ENCODE measurements around the gene OTUD1. TPM values are rescaled to one million over a fixed set of nuclear protein-coding genes. Genes with fewer than 3 reads are reported as not detected.

Gene OTUD1
- total and polyA plus RNA-seq, 5 donors from 2014 or later: 7.9 to 86.8 (median 16.6) TPM

GRCh38 chr10:23453465-23453864 lies 14.6 kb downstream of the OTUD1 start:
- Mint-ChIP-seq H3K27me3 (peaks cover 4% of the 10 kb centered on the region), H3K9me3 (peaks cover 0 to 2% (median 0%) of the 10 kb centered on the region in 7 donors), H3K36me3 (peaks cover 6% of the 10 kb centered on the region), H3K4me3 (no peak overlapping the region), H3K4me1 (peaks cover 14 to 20% (median 17%) of the 10 kb centered on the region in 4 donors), H3K27ac (peak overlapping the region in 1 of 3 donors; percentile 5)
- Histone ChIP-seq H3K4me1 (ENCODE audit: control insufficient read depth, insufficient read depth, low read length, poor library complexity, severe bottlenecking) (peaks cover under 1% of the 10 kb centered on the region), H3K9me3 (ENCODE audit: control insufficient read depth in 2 of 2, low read length in 2 of 2) (no peaks in the 10 kb centered on the region), H3K4me3 (ENCODE audit: low read depth, low read length) (no peak overlapping the region), H3K36me3 (ENCODE audit: control insufficient read depth, insufficient read depth, low read length) (no peaks in the 10 kb centered on the region), H3K27ac (ENCODE audit: insufficient read depth, low read length, poor library complexity, severe bottlenecking) (no peak overlapping the region), H3K27me3 (ENCODE audit: control insufficient read depth, insufficient read depth, low read length) (no peaks in the 10 kb centered on the region)
- ATAC-seq (ENCODE audit: low read depth in 2 of 2): no peak
- DNase-seq: no peak

GRCh38 chr10:23457632-23458417 lies 18.9 kb downstream of the OTUD1 start:
- H3K27me3 ChIP-seq (ENCODE audit: control insufficient read depth, insufficient read depth, low read length): peaks cover 2% of the 10 kb centered on the region
- H3K27me3 Mint-ChIP-seq: peaks cover 14% of the 10 kb centered on the region
- no peaks in the 10 kb centered on the region for H3K4me1 ChIP-seq (ENCODE audit: control insufficient read depth, insufficient read depth, low read length, poor library complexity, severe bottlenecking)
- no peak overlapping the region for H3K27ac Mint-ChIP-seq
- DNase-seq (no peak), ATAC-seq (ENCODE audit: low read depth in 2 of 2) (no peak)
- no peak overlapping the region for H3K4me3 Mint-ChIP-seq
- H3K4me1 Mint-ChIP-seq: peaks cover 0 to 10% (median 5%) of the 10 kb centered on the region in 4 donors
- no peaks in the 10 kb centered on the region for H3K36me3 ChIP-seq (ENCODE audit: control insufficient read depth, insufficient read depth, low read length)
- H3K4me3 ChIP-seq (ENCODE audit: low read depth, low read length): no peak overlapping the region
- no peaks in the 10 kb centered on the region for H3K9me3 ChIP-seq (ENCODE audit: control insufficient read depth in 2 of 2, low read length in 2 of 2)
- peaks cover 0 to 3% (median 0%) of the 10 kb centered on the region in 7 donors for H3K9me3 Mint-ChIP-seq
- peaks cover 7% of the 10 kb centered on the region for H3K36me3 Mint-ChIP-seq
- no peak overlapping the region for H3K27ac ChIP-seq (ENCODE audit: insufficient read depth, low read length, poor library complexity, severe bottlenecking)

- no peak for ATAC-seq (ENCODE audit: low read depth in 2 of 2)
- H3K4me1 ChIP-seq (ENCODE audit: control insufficient read depth, insufficient read depth, low read length, poor library complexity, severe bottlenecking): no peaks in the 10 kb centered on the region
- H3K27ac ChIP-seq (ENCODE audit: insufficient read depth, low read length, poor library complexity, severe bottlenecking): no peak overlapping the region
- H3K36me3 ChIP-seq (ENCODE audit: control insufficient read depth, insufficient read depth, low read length): no peaks in the 10 kb centered on the region
- H3K4me3 ChIP-seq (ENCODE audit: low read depth, low read length): no peak overlapping the region
- Mint-ChIP-seq H3K36me3 (peaks cover 7% of the 10 kb centered on the region), H3K27me3 (peaks cover 19% of the 10 kb centered on the region), H3K9me3 (peaks cover 0 to 2% (median 0%) of the 10 kb centered on the region in 7 donors), H3K4me1 (peaks cover 0 to 9% (median 3%) of the 10 kb centered on the region in 4 donors), H3K4me3 (no peak overlapping the region), H3K27ac (no peak overlapping the region)
- peaks cover 2% of the 10 kb centered on the region for H3K27me3 ChIP-seq (ENCODE audit: control insufficient read depth, insufficient read depth, low read length)
- no peaks in the 10 kb centered on the region for H3K9me3 ChIP-seq (ENCODE audit: control insufficient read depth in 2 of 2, low read length in 2 of 2)
- peak in 1 of 3 donors; percentile 42 for DNase-seq
These were observed 20.5 kb downstream of the OTUD1 start for GRCh38 chr10:23459308-23459939.

GRCh38 chr10:23461557-23461956 lies 22.7 kb downstream of the OTUD1 start:
- ATAC-seq (ENCODE audit: low read depth in 2 of 2) (no peak), DNase-seq (no peak)
- Histone ChIP-seq H3K4me3 (ENCODE audit: low read depth, low read length) (no peak overlapping the region), H3K27ac (ENCODE audit: insufficient read depth, low read length, poor library complexity, severe bottlenecking) (no peak overlapping the region), H3K27me3 (ENCODE audit: control insufficient read depth, insufficient read depth, low read length) (peaks cover 2% of the 10 kb centered on the region), H3K9me3 (ENCODE audit: control insufficient read depth in 2 of 2, low read length in 2 of 2) (no peaks in the 10 kb centered on the region), H3K36me3 (ENCODE audit: control insufficient read depth, insufficient read depth, low read length) (no peaks in the 10 kb centered on the region), H3K4me1 (ENCODE audit: control insufficient read depth, insufficient read depth, low read length, poor library complexity, severe bottlenecking) (no peaks in the 10 kb centered on the region)
- Mint-ChIP-seq H3K4me3 (no peak overlapping the region), H3K9me3 (peaks cover 0 to 2% (median 0%) of the 10 kb centered on the region in 7 donors), H3K27me3 (peaks cover 26% of the 10 kb centered on the region), H3K36me3 (peaks cover 7% of the 10 kb centered on the region), H3K27ac (no peak overlapping the region), H3K4me1 (peaks cover 0 to 9% (median 3%) of the 10 kb centered on the region in 4 donors)

- Mint-ChIP-seq H3K27me3 (peaks cover 47% of the 10 kb centered on the region), H3K4me1 (peaks cover 0 to 4% (median 1%) of the 10 kb centered on the region in 4 donors), H3K27ac (no peak overlapping the region), H3K36me3 (peaks cover 4% of the 10 kb centered on the region), H3K9me3 (peaks cover 0 to 4% (median 0%) of the 10 kb centered on the region in 7 donors), H3K4me3 (no peak overlapping the region)
- no peaks in the 10 kb centered on the region for H3K36me3 ChIP-seq (ENCODE audit: control insufficient read depth, insufficient read depth, low read length)
- H3K27me3 ChIP-seq (ENCODE audit: control insufficient read depth, insufficient read depth, low read length): peaks cover 10% of the 10 kb centered on the region
- no peak overlapping the region for H3K27ac ChIP-seq (ENCODE audit: insufficient read depth, low read length, poor library complexity, severe bottlenecking)
- no peak for DNase-seq
- H3K4me3 ChIP-seq (ENCODE audit: low read depth, low read length): no peak overlapping the region
- ATAC-seq (ENCODE audit: low read depth in 2 of 2): no peak
- no peaks in the 10 kb centered on the region for H3K9me3 ChIP-seq (ENCODE audit: control insufficient read depth in 2 of 2, low read length in 2 of 2)
- H3K4me1 ChIP-seq (ENCODE audit: control insufficient read depth, insufficient read depth, low read length, poor library complexity, severe bottlenecking): no peaks in the 10 kb centered on the region
These were observed 28.1 kb downstream of the OTUD1 start for GRCh38 chr10:23467012-23467411.

- peaks cover 0 to 3% (median 0%) of the 10 kb centered on the region in 7 donors for H3K9me3 Mint-ChIP-seq
- Histone ChIP-seq H3K36me3 (ENCODE audit: control insufficient read depth, insufficient read depth, low read length) (no peaks in the 10 kb centered on the region), H3K4me1 (ENCODE audit: control insufficient read depth, insufficient read depth, low read length, poor library complexity, severe bottlenecking) (no peaks in the 10 kb centered on the region), H3K27me3 (ENCODE audit: control insufficient read depth, insufficient read depth, low read length) (peaks cover 10% of the 10 kb centered on the region), H3K27ac (ENCODE audit: insufficient read depth, low read length, poor library complexity, severe bottlenecking) (no peak overlapping the region), H3K4me3 (ENCODE audit: low read depth, low read length) (no peak overlapping the region), H3K9me3 (ENCODE audit: control insufficient read depth in 2 of 2, low read length in 2 of 2) (no peaks in the 10 kb centered on the region)
- no peak overlapping the region for H3K4me3 Mint-ChIP-seq
- no peak for DNase-seq
- peaks cover 47% of the 10 kb centered on the region for H3K27me3 Mint-ChIP-seq
- no peak overlapping the region for H3K27ac Mint-ChIP-seq
- H3K4me1 Mint-ChIP-seq: peaks cover 0 to 4% (median 1%) of the 10 kb centered on the region in 4 donors
- ATAC-seq (ENCODE audit: low read depth in 2 of 2): no peak
- H3K36me3 Mint-ChIP-seq: no peaks in the 10 kb centered on the region
These were observed 28.7 kb downstream of the OTUD1 start for GRCh38 chr10:23467548-23467947.

- Mint-ChIP-seq H3K27ac (no peak overlapping the region), H3K27me3 (peaks cover 39% of the 10 kb centered on the region), H3K4me1 (peaks cover 0 to 4% (median 1%) of the 10 kb centered on the region in 4 donors), H3K36me3 (no peaks in the 10 kb centered on the region), H3K4me3 (peak overlapping the region in 1 of 4 donors; percentile 61), H3K9me3 (peaks cover 0 to 3% (median 0%) of the 10 kb centered on the region in 7 donors)
- no peaks in the 10 kb centered on the region for H3K4me1 ChIP-seq (ENCODE audit: control insufficient read depth, insufficient read depth, low read length, poor library complexity, severe bottlenecking)
- H3K27ac ChIP-seq (ENCODE audit: insufficient read depth, low read length, poor library complexity, severe bottlenecking): no peak overlapping the region
- no peak for ATAC-seq (ENCODE audit: low read depth in 2 of 2)
- DNase-seq: no peak
- H3K4me3 ChIP-seq (ENCODE audit: low read depth, low read length): no peak overlapping the region
- no peaks in the 10 kb centered on the region for H3K36me3 ChIP-seq (ENCODE audit: control insufficient read depth, insufficient read depth, low read length)
- peaks cover 10% of the 10 kb centered on the region for H3K27me3 ChIP-seq (ENCODE audit: control insufficient read depth, insufficient read depth, low read length)
- H3K9me3 ChIP-seq (ENCODE audit: control insufficient read depth in 2 of 2, low read length in 2 of 2): no peaks in the 10 kb centered on the region
These were observed 30.8 kb downstream of the OTUD1 start for GRCh38 chr10:23469596-23470237.
